Ramos (cell line): Measurements from ENCODE around the gene PLOD3.

ENCODE experiments used
- in situ Hi-C: fragments of 300-500 bp; cut with MboI; formaldehyde crosslinking; loops from one replicate; pipeline ENCODE4 v1.14.3; 2022; ENCODE audit warnings: low sequenced_read_pairs; ENCODE audit not compliant: unreplicated experiment

PLOD3 gene

DNA sequence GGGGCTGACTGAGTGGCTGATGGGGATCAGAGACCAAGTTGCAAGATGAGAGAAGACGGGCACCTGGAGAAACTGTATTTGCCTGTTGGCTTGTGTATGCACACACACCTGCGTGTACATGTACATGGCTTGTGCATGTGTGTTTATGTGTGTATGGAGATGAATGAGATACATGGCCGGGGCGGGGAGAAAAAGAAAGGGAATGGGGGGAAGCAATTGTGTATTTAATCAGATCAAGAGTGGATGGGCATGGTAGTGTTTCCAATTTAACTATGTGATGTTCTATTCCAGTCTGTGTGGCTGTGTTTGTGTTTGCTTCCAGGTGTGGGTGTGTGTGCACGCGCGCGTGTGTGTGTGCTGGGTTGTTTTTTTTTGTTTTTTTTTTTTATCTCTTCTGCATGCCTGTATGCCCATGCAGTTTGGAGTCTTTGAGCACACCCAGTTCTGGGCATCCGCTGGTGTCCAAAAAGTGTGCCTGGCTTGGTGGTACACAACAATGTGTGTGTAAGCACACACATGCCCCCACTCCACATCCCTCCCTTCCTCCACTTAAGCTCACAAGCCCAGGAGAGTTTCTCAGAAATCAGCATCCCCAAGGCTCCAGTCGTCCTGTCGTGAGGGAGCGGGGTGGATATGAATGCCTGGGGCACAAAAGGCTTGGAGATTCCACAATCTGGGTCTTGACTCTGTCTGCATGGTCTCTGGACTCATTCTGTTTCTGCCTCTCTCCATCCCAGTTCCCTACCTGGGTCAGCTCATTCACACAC is 49.6 kb downstream of the PLOD3 start:
- in situ Hi-C loops, result no loop called here

DNA sequence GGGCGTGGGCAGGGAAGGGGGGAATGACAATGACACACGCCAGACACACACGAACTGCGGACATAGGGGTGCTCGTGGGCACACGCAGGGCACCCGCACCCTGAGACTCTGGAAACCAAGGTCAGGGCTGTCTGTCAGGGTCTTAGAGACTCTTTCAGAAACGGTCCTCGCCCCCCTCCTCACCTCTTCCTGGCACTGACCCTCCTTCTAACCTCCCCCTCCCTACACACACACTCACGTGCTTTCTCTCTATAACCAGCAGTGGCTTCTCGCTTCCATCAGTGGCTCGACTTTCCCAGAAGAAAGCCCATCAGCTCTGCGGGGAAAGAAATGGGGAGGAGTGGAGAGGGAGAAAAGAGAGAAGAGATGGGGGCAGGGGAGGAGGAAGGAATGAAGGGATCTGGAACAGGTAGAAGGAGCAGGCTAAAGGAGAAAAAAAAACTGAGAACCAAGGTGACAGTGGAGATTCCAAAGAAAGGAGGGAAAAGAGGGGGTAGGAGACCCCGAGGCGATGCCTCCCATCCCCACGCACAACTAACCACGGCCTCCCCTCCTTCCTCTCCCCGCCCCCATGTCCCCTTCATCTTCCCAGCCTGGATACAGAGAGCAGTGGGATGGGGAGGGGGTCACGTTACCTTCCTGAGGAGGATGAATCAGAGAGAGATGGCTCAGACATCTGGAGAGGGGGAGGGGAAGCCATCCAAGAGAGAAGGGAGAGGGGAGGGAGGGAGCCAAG is 50.3 kb downstream of the PLOD3 start:
- in situ Hi-C loops, result no loop called here

GRCh38 chr7:101166648-101166908 is 50.8 kb downstream of the PLOD3 start:
- in situ Hi-C loops, result no loop called here

DNA sequence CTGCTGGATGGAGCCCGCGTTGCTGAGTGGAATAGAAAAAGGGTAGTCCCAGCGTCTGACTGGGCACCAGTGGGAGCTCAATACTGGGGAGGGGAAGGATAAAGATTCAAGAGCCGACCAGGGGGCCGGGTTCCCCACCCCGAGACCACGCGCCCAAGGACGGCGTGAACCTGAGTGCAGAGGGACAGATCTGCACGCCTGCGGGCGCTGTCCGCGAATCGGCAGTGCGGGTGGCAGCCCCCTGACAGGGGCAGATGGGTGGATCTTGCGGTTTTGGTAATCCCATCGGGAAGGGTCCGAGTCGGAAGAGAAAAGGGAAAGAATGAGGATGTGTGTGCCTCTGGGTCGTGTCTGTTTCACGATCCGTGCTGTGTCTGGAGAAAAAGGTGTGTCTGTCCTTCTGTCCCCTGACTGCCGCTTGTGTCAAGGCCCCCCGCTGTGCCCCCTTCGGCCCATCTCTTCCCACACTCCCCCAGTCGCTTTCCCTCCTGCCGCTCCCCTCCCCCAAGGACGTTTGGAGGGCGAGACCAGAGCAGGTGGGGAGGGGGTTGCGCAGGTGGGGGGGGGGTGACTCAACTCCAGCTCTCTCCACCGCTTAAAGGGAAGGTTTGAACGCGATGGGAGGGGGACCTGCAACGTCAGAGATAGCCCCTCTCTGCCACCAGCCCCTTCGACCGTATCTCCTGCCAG is 51.3 kb downstream of the PLOD3 start:
- in situ Hi-C loops, result no loop called here

DNA sequence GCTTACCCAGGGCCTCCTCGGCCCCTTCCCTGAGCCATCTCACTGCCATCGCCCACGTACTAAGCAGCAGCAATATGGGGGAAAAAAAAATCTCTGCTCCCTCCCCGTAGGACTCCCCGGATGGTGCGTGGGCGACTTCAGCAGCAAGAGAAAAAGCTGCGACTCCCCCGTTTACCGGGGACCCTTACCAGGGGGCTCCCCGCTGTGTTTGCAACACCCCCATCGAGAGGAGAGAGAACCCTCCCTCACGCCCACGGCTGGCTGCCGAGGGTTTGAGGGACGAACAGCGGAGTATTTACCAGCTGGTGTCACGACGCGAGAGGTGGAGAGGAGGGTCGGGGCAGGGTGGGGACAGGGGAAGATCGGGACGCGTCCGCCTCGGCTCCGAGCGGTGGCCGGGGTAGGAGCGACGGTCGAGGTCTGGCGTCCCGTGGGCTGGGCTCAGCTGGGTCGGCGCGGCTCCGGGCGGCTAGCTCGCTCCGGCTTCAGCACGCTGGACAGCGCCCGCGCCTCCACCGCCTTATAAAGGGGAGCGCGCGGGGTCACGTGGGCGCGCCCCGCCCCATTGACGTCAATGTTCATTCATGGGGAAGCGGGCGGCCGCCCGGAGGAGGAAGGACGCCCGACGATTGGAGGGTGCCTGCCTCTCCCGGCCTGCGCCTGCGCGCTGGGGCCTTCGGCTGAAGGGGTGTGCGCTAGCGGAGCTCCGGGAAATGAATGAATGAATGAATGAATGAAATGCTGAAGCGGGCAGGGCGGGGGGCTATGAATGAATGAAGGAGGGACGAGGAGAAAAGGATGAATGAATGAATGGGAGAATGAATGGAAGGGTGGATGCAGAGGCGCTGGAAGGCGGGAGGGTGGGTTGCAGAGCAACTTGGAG is 52.1 kb downstream of the PLOD3 start, which contains the start of gene VGF:
Gene VGF (minus strand): TSS at position 495 of the 883 bp plus-strand sequence. CDS start 726 bp downstream, outside the sequence.
- in situ Hi-C loops, result no loop called here

DNA sequence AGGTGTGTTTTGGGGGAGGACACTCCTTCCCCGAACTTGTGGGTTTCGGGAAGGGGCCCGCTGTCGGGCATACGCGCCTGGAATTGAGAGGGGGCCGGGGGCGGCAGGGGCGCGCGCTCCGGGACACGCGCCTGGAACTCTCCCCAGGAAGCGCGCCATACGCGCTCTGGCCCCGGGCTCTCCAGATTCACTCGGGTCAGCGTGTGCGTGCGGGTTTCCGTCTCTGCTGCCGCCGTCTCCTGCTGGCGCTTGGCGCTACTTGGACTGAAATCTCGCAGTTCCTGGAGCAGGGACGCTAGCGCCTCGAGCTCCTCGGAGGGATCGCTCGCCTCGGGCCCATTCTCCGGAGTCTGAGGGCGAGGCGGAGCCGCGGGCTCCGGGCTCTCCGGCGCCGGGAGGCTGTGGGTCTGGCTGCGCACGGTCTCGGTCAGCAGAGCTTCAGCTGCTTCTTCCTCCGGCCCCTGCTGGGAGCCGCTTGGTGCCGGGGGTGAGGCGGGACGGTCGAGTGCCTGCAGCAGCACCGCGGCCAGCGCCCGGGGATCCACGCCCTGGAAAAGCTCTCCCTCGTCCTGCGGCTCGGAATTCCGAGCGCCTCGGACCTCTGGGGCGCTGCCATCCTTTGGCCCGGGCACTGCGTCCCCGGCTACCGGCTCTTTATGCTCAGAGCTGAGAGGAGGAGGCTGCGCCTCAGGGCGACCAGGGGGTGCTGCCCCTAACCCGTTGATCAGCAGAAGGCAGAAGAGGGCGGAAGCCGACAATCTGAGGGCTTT is 53.1 kb downstream of the PLOD3 start:
- in situ Hi-C loops, result no loop called here

DNA sequence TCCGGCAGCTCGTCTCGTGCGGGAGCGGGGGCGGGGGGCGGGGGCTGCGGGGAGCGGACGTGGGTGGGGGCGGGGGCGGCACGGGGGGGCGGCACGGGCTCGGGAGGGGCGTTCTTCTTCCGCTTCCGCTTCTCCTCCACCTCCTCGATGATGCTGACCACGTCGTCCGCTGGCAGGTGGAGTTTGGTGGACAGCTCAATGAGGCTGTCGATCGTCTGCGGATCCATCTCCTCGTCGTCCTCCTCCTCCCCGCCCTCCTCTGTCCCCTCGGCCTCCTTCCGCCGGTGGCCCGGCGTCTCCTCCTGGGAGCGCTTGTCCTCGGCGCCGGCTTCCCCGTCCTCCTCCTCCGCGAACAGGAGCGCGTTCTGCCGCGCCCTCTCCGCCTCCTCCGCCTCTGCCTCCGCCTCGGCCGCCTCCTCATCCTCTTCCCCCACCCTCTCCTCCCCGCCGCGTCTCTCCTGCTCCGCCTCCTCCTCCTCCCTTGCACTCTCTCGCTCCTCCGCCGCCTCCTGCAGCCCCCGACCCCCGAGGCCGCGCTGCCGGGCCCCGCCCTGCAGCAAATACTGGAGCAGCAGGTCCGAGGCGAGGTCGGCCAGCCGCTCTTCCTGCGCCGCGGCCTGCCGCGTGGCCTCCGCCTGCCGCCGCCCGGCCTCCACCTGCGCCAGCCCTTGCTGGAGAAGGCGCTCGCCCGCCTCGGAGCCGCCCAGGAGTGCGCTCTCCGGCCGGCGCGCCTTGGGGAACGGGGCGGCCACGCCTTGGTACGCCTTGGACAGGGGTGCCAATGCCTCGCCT is 53.9 kb downstream of the PLOD3 start:
- in situ Hi-C loops, result no loop called here

DNA sequence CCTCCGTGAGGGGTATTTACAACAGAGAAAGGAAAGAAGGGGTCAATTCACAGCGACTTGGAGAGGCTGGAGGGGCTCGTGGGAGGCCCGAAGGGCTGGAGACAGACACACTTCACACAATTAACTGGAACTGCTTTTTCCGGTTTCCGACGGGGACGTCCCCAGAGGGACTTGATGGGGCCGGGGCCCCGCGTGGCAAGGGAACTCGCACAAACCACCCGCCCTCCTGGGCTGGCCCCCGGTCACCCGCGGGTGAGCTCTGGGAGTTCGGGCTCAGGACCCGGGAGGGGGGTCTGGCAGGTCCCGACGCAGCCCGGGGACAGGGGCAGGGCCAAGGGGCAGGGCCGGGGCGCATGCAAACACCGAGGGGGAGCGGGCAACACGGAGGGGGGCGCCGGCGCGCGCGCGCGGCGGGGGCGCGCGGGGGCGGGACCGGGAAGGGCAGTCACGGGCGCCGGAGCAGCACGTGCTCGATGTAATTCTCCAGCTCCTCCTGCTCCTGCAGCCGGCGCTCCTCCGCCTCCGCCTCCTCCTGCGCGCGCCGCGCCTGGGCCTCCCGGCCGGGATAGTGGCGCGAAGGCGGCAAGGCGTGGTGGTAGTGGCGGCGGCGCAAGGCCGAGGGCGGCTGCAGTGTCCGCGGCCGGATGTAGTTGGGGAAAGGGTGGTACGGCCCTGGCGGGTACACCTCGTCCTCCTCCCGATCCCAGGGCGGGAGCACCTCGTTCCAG is 54.7 kb downstream of the PLOD3 start:
- in situ Hi-C loops, result no loop called here

DNA sequence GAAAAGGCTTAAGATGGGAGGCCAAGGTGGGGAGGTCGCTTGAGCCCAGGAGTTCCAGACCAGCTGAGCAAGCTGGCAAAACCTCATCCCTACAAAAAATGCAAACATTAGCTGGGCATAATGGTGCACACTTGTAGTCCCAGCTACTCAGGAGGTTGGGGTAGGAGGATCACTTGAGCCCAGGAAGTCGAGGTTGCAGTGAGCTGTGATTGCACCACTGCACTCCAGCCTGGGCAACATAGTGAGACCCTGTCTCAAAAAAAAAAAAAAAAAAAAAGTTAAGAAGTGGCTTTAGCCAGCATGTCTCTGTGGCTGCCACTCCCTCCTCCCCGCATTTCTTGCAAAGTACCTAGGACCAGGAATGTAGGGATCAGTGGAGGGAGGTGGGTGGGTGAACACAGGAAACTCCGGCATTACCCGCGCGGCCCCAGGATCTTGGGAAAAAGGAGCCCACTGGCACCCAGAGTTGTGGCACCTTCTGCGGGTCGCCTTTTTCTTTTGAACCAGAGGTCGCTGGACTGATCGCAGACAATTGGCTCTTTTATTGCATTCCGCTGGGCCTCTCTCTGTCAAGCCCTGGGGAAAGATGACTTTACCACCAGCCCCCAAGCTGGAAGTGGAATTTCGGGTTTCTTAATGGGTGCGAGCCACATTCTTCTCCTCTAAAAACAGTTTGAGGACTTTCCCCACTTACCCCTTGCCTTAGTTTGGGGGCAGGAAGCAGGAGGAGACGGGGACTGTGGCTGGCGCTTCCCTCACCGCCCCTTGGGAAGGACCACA is 55.5 kb downstream of the PLOD3 start:
- in situ Hi-C loops, result no loop called here

DNA sequence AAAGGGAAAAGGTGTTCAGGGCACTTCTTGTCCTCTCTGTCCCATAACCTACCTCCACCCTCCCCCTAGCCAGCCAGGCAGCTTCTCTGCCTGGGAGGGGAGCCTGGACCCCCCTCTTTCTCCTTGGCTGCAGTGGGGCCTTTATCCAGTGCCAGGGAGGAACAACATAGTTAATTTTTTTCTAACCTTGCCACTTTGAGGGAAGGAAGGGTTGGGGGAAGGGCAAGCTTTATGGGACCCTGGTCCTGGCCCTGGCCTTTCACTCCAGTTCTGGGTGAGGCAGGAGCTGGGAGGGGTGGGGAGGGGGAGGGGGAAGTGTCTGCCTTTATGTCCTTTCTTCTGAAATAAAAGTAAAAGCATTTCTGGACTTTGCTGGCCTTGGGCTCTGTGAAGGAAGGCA is 56.5 kb downstream of the PLOD3 start:
- in situ Hi-C loops, result no loop called here

- in situ Hi-C loops, result no loop called here
Observed at GRCh38 chr7:101159696-101160674, 57.4 kb downstream of the PLOD3 start.

- in situ Hi-C loops, result no loop called here
Observed at GRCh38 chr7:101156866-101157589, 60.4 kb downstream of the PLOD3 start.

GRCh38 chr7:101156277-101156676 is 61.1 kb downstream of the PLOD3 start:
- in situ Hi-C loops, result no loop called here
